Vagina (tissue), 2 donors: Measurements from ENCODE around the gene DRG2. TPM values are rescaled to one million over a fixed set of nuclear protein-coding genes. Genes with fewer than 3 reads are reported as not detected.

Experiments used
- DNase-seq, 2 donors: peaks; one replicate each; pipeline ENCODE4 v3.0.0-alpha.2; 2017; ENCODE audit errors: extremely low spot score in 2 of 2
- H3K27ac ChIP-seq: fragments of 200-600 bp; sonication (generic); one replicate; pipeline ENCODE4 v1.5.1; 2019
- H3K27me3 ChIP-seq: fragments of 200-600 bp; sonication (generic); one replicate; pipeline ENCODE4 v1.5.1; 2019
- H3K36me3 ChIP-seq, 2 donors: fragments of 200-600 bp; sonication (generic); one replicate each; pipeline ENCODE4 v1.5.1; 2017 to 2019
- H3K4me1 ChIP-seq: fragments of 200-600 bp; sonication (generic); one replicate; pipeline ENCODE4 v1.5.1; 2019
- H3K4me3 ChIP-seq, 2 donors: fragments of 200-600 bp; sonication (generic); 1 replicate in 1 of 2; 2 replicates in 1 of 2; pipeline ENCODE4 v1.5.1; 2016 to 2019
- H3K9me3 ChIP-seq: fragments of 200-600 bp; sonication (generic); one replicate; pipeline ENCODE4 v1.5.1; 2019
- CTCF ChIP-seq, 3 experiments: fragments of 450-650 bp in 2 of 3; fragments of 200-600 bp in 1 of 3; sonication (generic) in 1 of 3; IDR thresholded peaks; one replicate each; pipeline ENCODE4 v1.5.1; 2017 to 2019; ENCODE audit warnings: antibody characterized with exemption in 3 of 3, mild to moderate bottlenecking in 2 of 3, moderate library complexity in 2 of 3
- POLR2A ChIP-seq, 2 donors: fragments of 450-650 bp; IDR thresholded peaks; one replicate each; pipeline ENCODE4 v1.6.1; 2017; ENCODE audit warnings: antibody characterized with exemption in 2 of 2, mild to moderate bottlenecking in 2 of 2, moderate library complexity in 2 of 2
- POLR2AphosphoS5 ChIP-seq, 2 donors: sonication (generic); formaldehyde crosslinking; IDR thresholded peaks; one replicate each; pipeline ENCODE4 v1.9.0; 2017; ENCODE audit warnings: antibody characterized with exemption in 2 of 2, mild to moderate bottlenecking in 2 of 2, low read depth in 1 of 2; ENCODE audit not compliant: insufficient read depth in 1 of 2
- intact Hi-C: fragments of 100-400 bp; cut with DNase I; formaldehyde crosslinking; loops from one replicate; pipeline ENCODE4 v1.15.1; 2023
- total RNA-seq: library from RNA; depleted of rRNA; stranded (reverse); fragments of >200 nt; gene quantifications from one replicate; pipeline ENCODE4 v1.2.3, GENCODE V29; 2016

Gene DRG2
- total RNA-seq, 1 donor from 2014 or later: 40.8 TPM

- H3K4me1 ChIP-seq: no peaks in the 10 kb centered on the region
- DNase-seq: no peak
- TF ChIP-seq POLR2A (IDR thresholded peaks at IDR 0.05) (no peak), CTCF (IDR thresholded peaks at IDR 0.05) (no peak), POLR2AphosphoS5 (IDR thresholded peaks at IDR 0.05; ENCODE audit: insufficient read depth in 1 of 2, low read depth in 1 of 2) (no peak)
- H3K27ac ChIP-seq: no peak overlapping the region
- no peaks in the 10 kb centered on the region for H3K9me3 ChIP-seq
- no peaks in the 10 kb centered on the region for H3K36me3 ChIP-seq
- intact Hi-C loops: no loop called here
- H3K4me3 ChIP-seq: no peak overlapping the region
- no peaks in the 10 kb centered on the region for H3K27me3 ChIP-seq
Observed at GRCh38 chr17:18124345-18125126, 36.8 kb downstream of the DRG2 start.

GRCh38 chr17:18129041-18129502, 41.3 kb downstream of the DRG2 start:
- no peak overlapping the region for H3K27ac ChIP-seq
- H3K4me1 ChIP-seq: no peaks in the 10 kb centered on the region
- intact Hi-C loops: no loop called here
- no peak for DNase-seq
- H3K36me3 ChIP-seq: no peaks in the 10 kb centered on the region
- H3K27me3 ChIP-seq: no peaks in the 10 kb centered on the region
- TF ChIP-seq POLR2A (IDR thresholded peaks at IDR 0.05) (no peak), POLR2AphosphoS5 (IDR thresholded peaks at IDR 0.05; ENCODE audit: insufficient read depth in 1 of 2, low read depth in 1 of 2) (no peak), CTCF (IDR thresholded peaks at IDR 0.05) (no peak)
- no peaks in the 10 kb centered on the region for H3K9me3 ChIP-seq
- H3K4me3 ChIP-seq: no peak overlapping the region

GRCh38 chr17:18132711-18133110, 45.0 kb downstream of the DRG2 start:
- H3K27me3 ChIP-seq: no peaks in the 10 kb centered on the region

GRCh38 chr17:18136357-18136756, 48.6 kb downstream of the DRG2 start:
- no peak for DNase-seq
- Histone ChIP-seq H3K9me3 (no peaks in the 10 kb centered on the region), H3K4me3 (no peak overlapping the region), H3K27ac (no peak overlapping the region), H3K36me3 (no peaks in the 10 kb centered on the region), H3K4me1 (no peaks in the 10 kb centered on the region), H3K27me3 (no peaks in the 10 kb centered on the region)
- intact Hi-C loops: no loop called here
- TF ChIP-seq POLR2A (IDR thresholded peaks at IDR 0.05) (no peak), CTCF (IDR thresholded peaks at IDR 0.05) (no peak), POLR2AphosphoS5 (IDR thresholded peaks at IDR 0.05; ENCODE audit: insufficient read depth in 1 of 2, low read depth in 1 of 2) (no peak)

More at GRCh38 chr17:18132711-18133110, 45.0 kb downstream of the DRG2 start:
- intact Hi-C loops: no loop called here
- Histone ChIP-seq H3K9me3 (no peaks in the 10 kb centered on the region), H3K36me3 (no peaks in the 10 kb centered on the region), H3K4me1 (no peaks in the 10 kb centered on the region), H3K4me3 (no peak overlapping the region), H3K27ac (no peak overlapping the region)
- TF ChIP-seq POLR2AphosphoS5 (IDR thresholded peaks at IDR 0.05; ENCODE audit: insufficient read depth in 1 of 2, low read depth in 1 of 2): no peak
- no peak for TF ChIP-seq CTCF (IDR thresholded peaks at IDR 0.05)
- TF ChIP-seq POLR2A (IDR thresholded peaks at IDR 0.05): no peak
- DNase-seq: no peak

GRCh38 chr17:18138065-18138749, 50.5 kb downstream of the DRG2 start:
- no peaks in the 10 kb centered on the region for H3K36me3 ChIP-seq
- intact Hi-C loops: no loop called here

More at GRCh38 chr17:18138065-18138749, 50.5 kb downstream of the DRG2 start:
- Histone ChIP-seq H3K9me3 (no peaks in the 10 kb centered on the region), H3K4me3 (no peak overlapping the region), H3K4me1 (no peaks in the 10 kb centered on the region), H3K27me3 (no peaks in the 10 kb centered on the region), H3K27ac (no peak overlapping the region)
- DNase-seq: no peak
- TF ChIP-seq POLR2AphosphoS5 (IDR thresholded peaks at IDR 0.05; ENCODE audit: insufficient read depth in 1 of 2, low read depth in 1 of 2) (no peak), CTCF (IDR thresholded peaks at IDR 0.05) (no peak), POLR2A (IDR thresholded peaks at IDR 0.05) (no peak)
